Esophagus (tissue), 2 donors: ENCODE results near the gene GNAI1. TPM values are rescaled to one million over a fixed set of nuclear protein-coding genes. Genes with fewer than 3 reads are reported as not detected.
"Not testable (repeated sequence)": the region's sequence is repeated elsewhere in the genome, so short reads cannot be mapped to it uniquely, and the experiment has no call there.

Experiments
- H3K27ac ChIP-seq, 2 donors: one replicate each; pipeline ENCODE4 v1.5.1; 2013; ENCODE audit warnings: low read depth in 2 of 2, mild to moderate bottlenecking in 2 of 2, inconsistent platforms in 1 of 2, low read length in 1 of 2, moderate library complexity in 1 of 2
- H3K27me3 ChIP-seq, 2 donors: one replicate each; pipeline ENCODE4 v1.6.1; 2013; ENCODE audit warnings: low read length in 2 of 2, control low read depth in 1 of 2, mild to moderate bottlenecking in 1 of 2; ENCODE audit not compliant: insufficient read depth in 2 of 2, control insufficient read depth in 1 of 2
- H3K36me3 ChIP-seq, 2 donors: one replicate each; pipeline ENCODE4 v1.6.1; 2013; ENCODE audit warnings: low read length in 1 of 2; ENCODE audit not compliant: control insufficient read depth in 2 of 2, insufficient read depth in 2 of 2
- H3K4me1 ChIP-seq, 2 donors: one replicate each; pipeline ENCODE4 v1.6.1; 2013; ENCODE audit warnings: low read length in 1 of 2; ENCODE audit not compliant: control insufficient read depth in 2 of 2, insufficient read depth in 2 of 2
- H3K4me3 ChIP-seq, 2 donors: one replicate each; pipeline ENCODE4 v1.5.1; 2013; ENCODE audit warnings: low read length in 2 of 2, mild to moderate bottlenecking in 2 of 2, low read depth in 1 of 2, moderate library complexity in 1 of 2
- H3K9me3 ChIP-seq, 2 donors: one replicate each; pipeline ENCODE4 v1.6.1; 2013; ENCODE audit warnings: mild to moderate bottlenecking in 2 of 2, low read depth in 1 of 2, low read length in 1 of 2, moderate library complexity in 1 of 2; ENCODE audit not compliant: control insufficient read depth in 2 of 2, insufficient read depth in 1 of 2
- WGBS, 2 donors: extraction: QIAGEN DNeasy Blood & Tissue Kit; methylation state at CpG; one replicate each; pipeline ENCODE4 v1.1.7; 2013; 5-methylcytosine and 5-hydroxymethylcytosine counted together
- polyA plus RNA-seq, 2 donors: library from polyadenylated mRNA; stranded (reverse); fragments of 200-250 nt; gene quantifications; one replicate each; pipeline ENCODE4 v1.2.3, GENCODE V29; 2013
- donor health status: healthy with polysubstance abuse.
- donor health status: Bipolar disorder and iron deficiency.

GNAI1 gene
- polyA plus RNA-seq, 2 donors: 6.2 to 18.8 TPM

GRCh38 chr7:80154656-80155333 is 20.2 kb downstream of the GNAI1 start:
- H3K4me1 ChIP-seq: peaks cover 4 to 6% of the 10 kb centered on the region in 2 donors
- H3K4me3 ChIP-seq: no peak overlapping the region

GRCh38 chr7:80155374-80155773 is 20.7 kb downstream of the GNAI1 start:
- peaks cover 0 to 2% of the 10 kb centered on the region in 2 donors for H3K9me3 ChIP-seq
- H3K36me3 ChIP-seq: no peaks in the 10 kb centered on the region
- H3K27me3 ChIP-seq: no peaks in the 10 kb centered on the region
- peaks cover 4 to 6% of the 10 kb centered on the region in 2 donors for H3K4me1 ChIP-seq
- WGBS, 2 donors: 81 to 92% methylated on average over 1 of the region's 1 CpG
- no peak overlapping the region for H3K4me3 ChIP-seq
- no peak overlapping the region for H3K27ac ChIP-seq

More at GRCh38 chr7:80154656-80155333, 20.2 kb downstream of the GNAI1 start:
- Histone ChIP-seq H3K36me3 (no peaks in the 10 kb centered on the region), H3K27me3 (no peaks in the 10 kb centered on the region), H3K9me3 (peaks cover 0 to 2% of the 10 kb centered on the region in 2 donors), H3K27ac (no peak overlapping the region)

DNA sequence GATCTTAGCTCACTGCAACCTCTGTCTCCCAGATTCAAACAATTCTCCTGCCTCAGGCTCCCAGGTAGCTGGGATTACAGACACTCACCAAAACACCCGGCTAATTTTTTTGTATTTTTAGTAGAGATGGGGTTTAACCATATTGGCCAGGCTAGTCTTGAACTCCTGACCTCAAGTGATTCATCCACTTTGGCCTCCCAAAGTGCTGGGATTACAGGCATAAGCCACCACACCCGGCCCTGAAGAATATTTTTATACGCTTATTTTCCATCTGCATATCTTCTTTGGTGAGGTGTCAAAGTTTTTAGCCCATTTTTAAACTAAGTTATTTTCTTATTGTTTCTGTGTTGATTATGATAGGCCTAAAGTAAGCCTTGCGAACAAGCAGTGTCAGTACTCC is 23.1 kb downstream of the GNAI1 start:
- H3K9me3 ChIP-seq, H3K4me1 ChIP-seq, H3K27ac ChIP-seq, H3K4me3 ChIP-seq, H3K27me3 ChIP-seq, H3K36me3 ChIP-seq: not testable (repeated sequence)
- 44 to 64% methylated on average over 4 of the region's 4 CpGs for WGBS, 2 donors

GRCh38 chr7:80159802-80160201 is 25.2 kb downstream of the GNAI1 start:
- Histone ChIP-seq H3K9me3 (peaks cover 0 to 2% of the 10 kb centered on the region in 2 donors), H3K4me1 (peaks cover 4 to 5% of the 10 kb centered on the region in 2 donors), H3K36me3 (no peaks in the 10 kb centered on the region), H3K27me3 (no peaks in the 10 kb centered on the region), H3K27ac (no peak overlapping the region), H3K4me3 (no peak overlapping the region)
- WGBS, 2 donors: 87 to 91% methylated on average over 3 of the region's 3 CpGs

DNA sequence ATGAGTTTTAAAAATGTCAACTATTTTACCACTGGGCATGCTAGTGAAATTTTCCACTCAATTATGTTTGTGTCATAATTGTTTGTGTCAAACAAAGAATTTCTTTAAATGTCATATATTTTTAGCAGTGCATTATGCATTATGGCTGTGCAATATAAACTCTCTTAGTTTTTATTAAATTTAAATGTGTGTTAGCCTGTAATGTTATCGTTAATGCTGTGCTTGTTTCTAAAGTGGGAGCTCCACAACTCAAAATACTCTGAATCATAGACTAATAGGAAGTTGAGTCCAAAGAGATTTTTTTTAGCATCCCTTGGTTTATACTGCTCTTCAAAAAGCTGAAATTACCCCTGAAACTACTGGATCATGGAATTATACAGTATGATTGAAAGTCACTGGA is 26.8 kb downstream of the GNAI1 start:
- H3K27me3 ChIP-seq: no peaks in the 10 kb centered on the region
- H3K4me3 ChIP-seq: no peak overlapping the region
- peaks cover 3 to 4% of the 10 kb centered on the region in 2 donors for H3K4me1 ChIP-seq
- H3K36me3 ChIP-seq: no peaks in the 10 kb centered on the region
- H3K9me3 ChIP-seq: peaks cover 0 to 2% of the 10 kb centered on the region in 2 donors
- 54 to 68% methylated on average over 1 of the region's 1 CpG for WGBS, 2 donors
- H3K27ac ChIP-seq: no peak overlapping the region

DNA sequence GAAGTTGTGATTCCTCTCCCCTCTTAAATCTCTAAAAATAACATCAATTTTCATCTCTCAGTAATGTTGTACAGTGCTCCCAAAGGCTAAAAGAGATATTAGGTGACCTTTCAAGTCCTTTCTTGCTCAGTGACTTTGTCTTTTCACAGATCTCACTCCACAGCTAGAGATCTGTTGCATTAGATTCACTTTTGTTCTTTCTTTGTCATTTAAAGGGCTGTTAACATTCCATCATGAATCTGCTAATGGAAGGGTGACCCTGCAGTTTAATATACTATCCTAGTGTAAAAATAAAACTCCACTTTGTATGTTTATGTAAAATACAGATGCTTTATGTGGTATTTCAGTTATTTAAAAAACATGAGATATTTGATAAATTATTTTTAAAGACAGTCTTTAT is 30.5 kb downstream of the GNAI1 start:
- Histone ChIP-seq H3K4me3 (no peak overlapping the region), H3K27ac (no peak overlapping the region)

GRCh38 chr7:80170445-80170844 is 35.8 kb downstream of the GNAI1 start:
- Histone ChIP-seq H3K27ac (no peak overlapping the region), H3K4me3 (no peak overlapping the region), H3K36me3 (no peaks in the 10 kb centered on the region), H3K9me3 (no peaks in the 10 kb centered on the region), H3K4me1 (no peaks in the 10 kb centered on the region), H3K27me3 (no peaks in the 10 kb centered on the region)
- WGBS, 2 donors: 82 to 84% methylated on average over 2 of the region's 2 CpGs

More for the DNA sequence above, 30.5 kb downstream of the GNAI1 start:
- no peaks in the 10 kb centered on the region for H3K36me3 ChIP-seq
- H3K4me1 ChIP-seq: no peaks in the 10 kb centered on the region
- no peaks in the 10 kb centered on the region for H3K9me3 ChIP-seq
- no peaks in the 10 kb centered on the region for H3K27me3 ChIP-seq

- no peaks in the 10 kb centered on the region for H3K36me3 ChIP-seq
- no peaks in the 10 kb centered on the region for H3K27me3 ChIP-seq
- 58 to 70% methylated on average over 4 of the region's 4 CpGs for WGBS, 2 donors
- H3K27ac ChIP-seq: no peak overlapping the region
- no peaks in the 10 kb centered on the region for H3K9me3 ChIP-seq
- H3K4me3 ChIP-seq: no peak overlapping the region
- no peaks in the 10 kb centered on the region for H3K4me1 ChIP-seq
Observed at GRCh38 chr7:80172387-80172786, 37.8 kb downstream of the GNAI1 start.

- Histone ChIP-seq H3K36me3 (no peaks in the 10 kb centered on the region), H3K27me3 (no peaks in the 10 kb centered on the region), H3K4me3 (no peak overlapping the region), H3K27ac (no peak overlapping the region), H3K4me1 (no peaks in the 10 kb centered on the region), H3K9me3 (no peaks in the 10 kb centered on the region)
- 74 to 85% methylated on average over 1 of the region's 1 CpG for WGBS, 2 donors
Observed at GRCh38 chr7:80175744-80176143, 41.1 kb downstream of the GNAI1 start.

- WGBS, 2 donors: 75 to 87% methylated on average over 4 of the region's 4 CpGs
- Histone ChIP-seq H3K9me3 (no peaks in the 10 kb centered on the region), H3K4me3 (no peak overlapping the region), H3K27ac (no peak overlapping the region), H3K27me3 (no peaks in the 10 kb centered on the region), H3K4me1 (no peaks in the 10 kb centered on the region), H3K36me3 (no peaks in the 10 kb centered on the region)
Observed at GRCh38 chr7:80181411-80181810, 46.8 kb downstream of the GNAI1 start.
